Measurements from ENCODE around the gene LCE3C.

- no peak for TF ChIP-seq CTCF (IDR thresholded peaks at IDR 0.05; ENCODE audit: low read depth, low read length, poor library complexity, severe bottlenecking)
- no peak for TF ChIP-seq EZH2phosphoT487 (IDR thresholded peaks at IDR 0.05; ENCODE audit: borderline replicate concordance, low read length)
Observed at GRCh38 chr1:152622803-152623202, 22.8 kb downstream of the LCE3C start, which contains the start of gene LCE3A.
